GM12878 (cell line): ENCODE results near the gene GLUL. TPM values are rescaled to one million over a fixed set of nuclear protein-coding genes. Genes with fewer than 3 reads are reported as not detected.

Source experiments
- ATF2 ChIP-seq: IDR thresholded peaks from 2 replicates; pipeline ENCODE4 v1.6.1; 2012; ENCODE audit warnings: low read length, inconsistent platforms
- ATF7 ChIP-seq: fragments of 450-650 bp; IDR thresholded peaks from 2 replicates; pipeline ENCODE4 v1.6.1; 2016; ENCODE audit warnings: low read depth, mild to moderate bottlenecking
- CBX3 ChIP-seq: fragments of 200-600 bp; sonication (generic); IDR thresholded peaks from 2 replicates; pipeline ENCODE4 v1.6.1; 2016; ENCODE audit warnings: low read depth, borderline replicate concordance
- CEBPB ChIP-seq, 2 experiments: fragments of 150-350 bp in 1 of 2; IDR thresholded peaks; 2 replicates each; pipeline ENCODE4 v1.6.1; 2012 to 2014; ENCODE audit warnings: low read depth in 2 of 2, low read length in 2 of 2, borderline replicate concordance in 1 of 2, inconsistent platforms in 1 of 2
- CHD2 ChIP-seq: IDR thresholded peaks from 2 replicates; pipeline ENCODE4 v1.6.1; 2011; ENCODE audit warnings: low read depth, low read length, improper control_type of control experiment, borderline replicate concordance
- CREB1 ChIP-seq: IDR thresholded peaks from 2 replicates; pipeline ENCODE4 v1.6.1; 2012; ENCODE audit warnings: low read depth, mild to moderate bottlenecking, inconsistent platforms
- CREM ChIP-seq: IDR thresholded peaks from 2 replicates; pipeline ENCODE4 v1.6.1; 2014; ENCODE audit warnings: antibody characterized with exemption, low read depth
- E2F8 ChIP-seq: fragments of 450-650 bp; IDR thresholded peaks from 2 replicates; pipeline ENCODE4 v1.6.1; 2018; ENCODE audit warnings: mild to moderate bottlenecking, low read depth, moderate library complexity; ENCODE audit not compliant: partially characterized antibody
- EP300 ChIP-seq, 2 experiments: fragments of 150-350 bp in 1 of 2; IDR thresholded peaks; 2 replicates each; pipeline ENCODE4 v1.6.1; 2011 to 2012; ENCODE audit warnings: low read depth in 2 of 2, low read length in 2 of 2, borderline replicate concordance in 1 of 2, improper control_type of control experiment in 1 of 2, inconsistent platforms in 1 of 2; ENCODE audit not compliant: control insufficient read depth in 1 of 2
- FOXK2 ChIP-seq: fragments of 450-650 bp; IDR thresholded peaks from 2 replicates; pipeline ENCODE4 v1.6.1; 2017; ENCODE audit warnings: mild to moderate bottlenecking, moderate library complexity
- FOXM1 ChIP-seq: IDR thresholded peaks from 2 replicates; pipeline ENCODE4 v1.6.1; 2012; ENCODE audit warnings: low read depth, mild to moderate bottlenecking, inconsistent platforms, low read length, moderate library complexity
- HDAC6 ChIP-seq: fragments of 200-600 bp; sonication (generic); IDR thresholded peaks from one replicate; pipeline ENCODE4 v1.8.0; 2017; ENCODE audit warnings: antibody characterized with exemption; ENCODE audit not compliant: unreplicated experiment
- JUNB ChIP-seq: IDR thresholded peaks from 2 replicates; pipeline ENCODE4 v1.6.1; 2016; ENCODE audit warnings: antibody characterized with exemption, mild to moderate bottlenecking
- KLF5 ChIP-seq: fragments of 450-650 bp; IDR thresholded peaks from 2 replicates; pipeline ENCODE4 v1.6.1; 2014; ENCODE audit warnings: mild to moderate bottlenecking; ENCODE audit not compliant: partially characterized antibody
- LARP7 ChIP-seq: fragments of 450-650 bp; IDR thresholded peaks from 2 replicates; pipeline ENCODE4 v1.6.1; 2017; ENCODE audit warnings: mild to moderate bottlenecking
- MTA2 ChIP-seq: fragments of 450-650 bp; IDR thresholded peaks from 2 replicates; pipeline ENCODE4 v1.6.1; 2016; ENCODE audit warnings: low read depth, mild to moderate bottlenecking, moderate library complexity
- MYC ChIP-seq: IDR thresholded peaks from 2 replicates; pipeline ENCODE4 v1.6.1; 2011; ENCODE audit warnings: mild to moderate bottlenecking, low read length, moderate library complexity, inconsistent platforms; ENCODE audit not compliant: insufficient read depth, insufficient replicate concordance, insufficient read length, severe bottlenecking
- PAX5 ChIP-seq: IDR thresholded peaks from 2 replicates; pipeline ENCODE4 v1.6.1; 2011; ENCODE audit warnings: low read depth, low read length, borderline replicate concordance
- POU2F2 ChIP-seq: IDR thresholded peaks from 3 replicates; pipeline ENCODE4 v1.6.1; 2011; ENCODE audit warnings: low read depth, mild to moderate bottlenecking, low read length, borderline replicate concordance
- RAD21 ChIP-seq: IDR thresholded peaks from 2 replicates; pipeline ENCODE4 v1.6.1; 2011; ENCODE audit warnings: mild to moderate bottlenecking, low read depth, low read length, moderate library complexity; ENCODE audit not compliant: insufficient read depth
- RAD51 ChIP-seq: fragments of 450-650 bp; IDR thresholded peaks from 2 replicates; pipeline ENCODE4 v1.6.1; 2016; ENCODE audit warnings: moderate library complexity, mild to moderate bottlenecking, inconsistent platforms
- RB1 ChIP-seq: fragments of 450-650 bp; formaldehyde crosslinking; IDR thresholded peaks from 2 replicates; pipeline ENCODE4 v1.6.1; 2017; ENCODE audit warnings: mild to moderate bottlenecking, borderline replicate concordance
- RBBP5 ChIP-seq: fragments of 200-600 bp; sonication (generic); conservative IDR thresholded peaks from 2 replicates; pipeline ENCODE4 v1.6.1; 2016
- RELB ChIP-seq: fragments of 450-650 bp; IDR thresholded peaks from 2 replicates; pipeline ENCODE4 v1.6.1; 2017; ENCODE audit warnings: low read depth, mild to moderate bottlenecking, moderate library complexity
- RUNX3 ChIP-seq: IDR thresholded peaks from 2 replicates; pipeline ENCODE4 v1.6.1; 2012; ENCODE audit warnings: low read length, inconsistent platforms
- SIN3A ChIP-seq: IDR thresholded peaks from 2 replicates; pipeline ENCODE4 v1.6.1; 2012; ENCODE audit warnings: low read depth, low read length, improper control_type of control experiment
- SMAD5 ChIP-seq: IDR thresholded peaks from 2 replicates; pipeline ENCODE4 v1.6.1; 2016; ENCODE audit warnings: antibody characterized with exemption, low read depth
- YBX1 ChIP-seq: fragments of 450-650 bp; IDR thresholded peaks from 2 replicates; pipeline ENCODE4 v1.6.1; 2016; ENCODE audit warnings: antibody characterized with exemption
- ZNF217 ChIP-seq: fragments of 450-650 bp; IDR thresholded peaks from 2 replicates; pipeline ENCODE4 v1.6.1; 2017; ENCODE audit warnings: antibody characterized with exemption, mild to moderate bottlenecking
- polyA plus RNA-seq, 11 experiments: library from polyadenylated mRNA; depleted of rRNA in 4 of 11; unstranded in 6 of 11; stranded (reverse) in 5 of 11; fragments of >200 nt; fragmentation: Nextera tagmentation in 4 of 11; fragmentation: Illumina TruSeq in 1 of 11; extraction: Ambion mirVana in 4 of 11; extraction: Trizol in 1 of 11; gene quantifications; 1 replicate in 1 of 11; 2 replicates in 10 of 11; pipeline versions ENCODE4 v1.2.1 to v1.2.3, GENCODE V29; 2011 to 2016; ENCODE audit warnings: inconsistent platforms in 2 of 11, missing spikeins in 2 of 11, low read depth in 1 of 11
- total RNA-seq, 4 experiments: library from RNA; depleted of rRNA in 3 of 4; stranded (reverse); fragments of >200 nt in 3 of 4; fragmentation: Illumina TruSeq in 1 of 4; extraction: Trizol in 1 of 4; gene quantifications; 2 replicates each; pipeline versions ENCODE4 v1.2.1 to v1.2.3, GENCODE V29; 2013 to 2021

GLUL gene
- total and polyA plus RNA-seq, 10 of the 15 experiments (the other 5 are each of a cell fraction or from before 2014, with no cell fraction given), result 2.3 to 392 (median 164) TPM

GRCh38 chr1:182428043-182428442 is 36.5 kb upstream of the GLUL start (continued):
- TF ChIP-seq HDAC6 (no peak), RAD21 (no peak), CREB1 (peak; percentile 38; the same call in 1 of the 2 replicates), FOXK2 (no peak), RAD51 (no peak), JUNB (peak; percentile 89), RUNX3 (peak; percentile 84), SIN3A (no peak), RB1 (no peak), ATF2 (peak; percentile 68), CBX3 (no peak), LARP7 (no peak), FOXM1 (peak; percentile 80; the same call in 1 of the 2 replicates), YBX1 (no peak), ZNF217 (no peak), PAX5 (no peak), CHD2 (no peak), KLF5 (no peak), RELB (peak; percentile 53), MYC (no peak), POU2F2 (0 out of 3 replicates have a peak, but pooled peaks have one; percentile 12), CEBPB (IDR thresholded peaks at IDR 0.05; ENCODE audit: borderline replicate concordance in 1 of 2, low read depth in 2 of 2, low read length in 2 of 2) (peak in 1 of 2 experiments; percentile 24; a peak in 1 of 4 replicates), ATF7 (peak; percentile 32; the same call in 1 of the 2 replicates), CREM (peak; percentile 52; the same call in 1 of the 2 replicates), EP300 (IDR thresholded peaks at IDR 0.05; ENCODE audit: borderline replicate concordance in 1 of 2, control insufficient read depth in 1 of 2, low read depth in 2 of 2, low read length in 2 of 2) (peak in 1 of 2 experiments; percentile 55; a peak in 1 of 4 replicates), MTA2 (peak; percentile 51; the same call in 1 of the 2 replicates), RBBP5 (no peak), SMAD5 (no peak), E2F8 (no peak)
